GM19099 (cell line): ENCODE measurements around the gene NFRKB.

Source experiments
- POLR2A ChIP-seq: IDR thresholded peaks from 3 replicates; pipeline ENCODE4 v1.6.1; 2011; ENCODE audit warnings: low read depth; ENCODE audit not compliant: insufficient read length; ENCODE audit errors: extremely low read depth

Gene NFRKB

GRCh38 chr11:129918361-129918760 lies 23.0 kb upstream of the NFRKB start:
- TF ChIP-seq POLR2A: no peak

DNA sequence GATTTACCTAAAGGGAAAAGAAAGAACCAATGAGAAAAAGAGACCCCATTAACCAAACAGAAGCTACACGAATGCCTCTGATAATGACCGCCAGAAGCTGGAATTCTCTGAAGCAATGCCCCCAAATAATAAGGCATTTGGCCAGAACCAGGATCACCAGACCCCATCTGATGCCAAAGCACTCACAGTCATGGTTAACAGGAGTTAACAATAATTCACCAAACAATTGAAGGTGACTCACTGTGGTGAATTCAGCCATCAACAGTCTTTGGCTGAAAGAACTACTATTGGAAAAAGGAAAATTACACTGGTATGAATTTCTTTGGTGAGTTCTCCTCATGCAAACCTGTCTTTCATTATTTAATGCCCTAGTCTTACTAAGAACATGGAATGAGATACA lies 21.9 kb upstream of the NFRKB start:
- no peak for TF ChIP-seq POLR2A

GRCh38 chr11:129911298-129911697 lies 15.9 kb upstream of the NFRKB start:
- TF ChIP-seq POLR2A: no peak

DNA sequence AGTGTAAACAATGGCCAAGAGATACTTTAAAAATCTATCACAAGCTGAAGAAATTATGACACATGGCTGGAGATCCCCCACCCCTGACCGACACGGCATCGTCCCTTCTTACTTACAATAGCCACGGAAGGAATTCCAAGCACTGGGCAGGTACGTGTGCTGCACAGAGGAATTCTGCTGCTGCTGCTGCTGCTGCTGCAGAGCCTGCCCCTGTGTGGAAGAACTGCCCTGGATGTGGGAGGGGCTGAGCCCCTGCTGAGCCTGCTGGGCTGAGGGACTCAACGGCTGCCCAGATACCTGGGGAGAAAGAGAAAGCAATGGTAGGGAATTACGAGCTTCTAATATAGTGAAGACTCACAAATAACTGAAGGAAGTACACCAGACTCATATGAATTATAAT lies 15.0 kb upstream of the NFRKB start:
- no peak for TF ChIP-seq POLR2A

- no peak for TF ChIP-seq POLR2A
Observed at GRCh38 chr11:129905402-129905801, 10.0 kb upstream of the NFRKB start.

- no peak for TF ChIP-seq POLR2A
Observed at GRCh38 chr11:129896062-129896461, 684 bp upstream of the NFRKB start.

- no peak for TF ChIP-seq POLR2A
Observed at GRCh38 chr11:129894278-129895125, 876 bp downstream of the NFRKB start.

- TF ChIP-seq POLR2A: no peak
Observed at GRCh38 chr11:129888451-129888850, 6.9 kb downstream of the NFRKB start.

DNA sequence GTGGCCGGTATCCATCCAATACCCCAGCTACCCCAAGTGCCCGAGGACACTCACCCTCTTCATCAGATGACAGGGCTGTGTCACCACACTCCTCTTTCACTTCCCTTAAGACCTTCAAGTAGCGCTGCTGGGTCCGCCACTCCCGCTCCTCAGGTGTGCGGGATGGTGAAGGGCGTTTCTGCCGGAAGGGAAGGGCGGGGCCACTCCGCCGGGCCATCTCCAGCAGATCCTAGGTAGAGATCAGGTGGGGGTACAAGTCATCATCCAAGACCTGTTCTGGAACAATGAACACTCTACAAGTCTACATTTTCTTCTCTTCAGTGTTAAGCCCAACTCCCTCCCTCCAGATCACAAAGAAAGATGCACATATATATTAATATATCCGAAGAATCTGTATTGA lies 10.0 kb downstream of the NFRKB start:
- TF ChIP-seq POLR2A: no peak

- TF ChIP-seq POLR2A: no peak
Observed at GRCh38 chr11:129884581-129884980, 10.8 kb downstream of the NFRKB start.

- TF ChIP-seq POLR2A: no peak
Observed at GRCh38 chr11:129881570-129882170, 13.7 kb downstream of the NFRKB start.

- TF ChIP-seq POLR2A: no peak
Observed at GRCh38 chr11:129880311-129880710, 15.1 kb downstream of the NFRKB start.

- no peak for TF ChIP-seq POLR2A
Observed at GRCh38 chr11:129871914-129872313, 23.5 kb downstream of the NFRKB start.

DNA sequence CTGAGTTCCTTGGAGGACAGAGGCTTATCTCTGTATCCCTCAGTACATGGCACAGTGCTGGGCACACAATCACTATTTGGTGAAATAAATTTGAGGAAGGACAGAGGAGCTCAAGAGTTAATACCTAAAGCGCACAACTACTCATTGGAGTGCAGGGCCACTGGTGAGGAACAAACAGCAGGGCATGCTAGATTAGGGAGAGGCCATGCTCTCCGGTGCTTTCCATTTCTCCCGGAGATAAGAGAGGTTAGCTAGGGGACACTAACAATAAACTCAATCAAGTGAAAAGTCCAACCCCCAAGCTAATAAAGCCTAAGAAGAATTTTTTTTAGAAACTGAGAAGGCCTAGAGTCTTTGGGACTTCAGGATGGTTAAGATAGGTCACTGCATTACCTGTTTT lies 29.1 kb downstream of the NFRKB start:
- TF ChIP-seq POLR2A: no peak

- no peak for TF ChIP-seq POLR2A
Observed at GRCh38 chr11:129865701-129866100, 29.7 kb downstream of the NFRKB start.

GRCh38 chr11:129864811-129865210 lies 30.6 kb downstream of the NFRKB start:
- TF ChIP-seq POLR2A: no peak
